ENCODE measurements around the gene RFFL.
"Not testable (repeated sequence)": the region's sequence is repeated elsewhere in the genome, so short reads cannot be mapped to it uniquely, and the experiment has no call there.

Gene RFFL, protein sequence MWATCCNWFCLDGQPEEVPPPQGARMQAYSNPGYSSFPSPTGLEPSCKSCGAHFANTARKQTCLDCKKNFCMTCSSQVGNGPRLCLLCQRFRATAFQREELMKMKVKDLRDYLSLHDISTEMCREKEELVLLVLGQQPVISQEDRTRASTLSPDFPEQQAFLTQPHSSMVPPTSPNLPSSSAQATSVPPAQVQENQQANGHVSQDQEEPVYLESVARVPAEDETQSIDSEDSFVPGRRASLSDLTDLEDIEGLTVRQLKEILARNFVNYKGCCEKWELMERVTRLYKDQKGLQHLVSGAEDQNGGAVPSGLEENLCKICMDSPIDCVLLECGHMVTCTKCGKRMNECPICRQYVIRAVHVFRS

DNA sequence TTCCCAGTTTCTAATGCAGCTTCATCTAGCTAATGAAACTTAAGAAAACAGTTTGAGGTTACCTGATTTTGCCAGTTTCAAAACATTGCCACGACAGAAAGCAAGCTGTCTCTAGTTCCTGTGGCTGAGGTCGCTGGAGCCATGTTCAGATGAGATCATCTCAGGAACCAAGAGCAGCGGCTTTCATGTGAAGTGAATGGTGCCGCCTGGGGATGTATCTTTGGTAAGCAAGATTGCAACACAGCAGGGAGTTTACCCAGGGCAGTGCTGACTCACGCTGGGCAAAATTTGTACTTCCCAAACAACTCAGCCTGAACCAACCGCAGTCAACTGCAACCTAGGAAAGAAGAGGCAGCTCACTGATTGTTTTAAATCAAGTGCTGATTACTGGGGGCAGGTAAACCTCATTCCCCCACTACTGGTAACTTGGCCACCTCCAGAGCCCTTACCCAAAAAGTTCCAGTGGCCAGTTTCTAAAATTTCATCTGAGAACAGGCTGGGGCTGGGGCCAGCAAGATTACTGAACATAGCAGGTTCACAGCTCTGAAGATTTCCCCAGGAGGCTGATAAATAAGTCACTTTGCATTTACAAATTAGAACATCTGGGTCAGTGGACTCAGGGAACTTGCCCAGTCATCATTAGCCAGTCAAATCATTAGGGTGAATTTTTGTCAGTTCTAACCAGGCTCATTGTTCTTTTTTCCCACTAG lies at the start of gene RFFL:
Gene RFFL, minus strand, starts transcription at position 194 of the 710 bp plus-strand sequence. CDS start 37,154 bp downstream, outside the sequence.
- peak; percentile 99 for DNase-seq

DNA sequence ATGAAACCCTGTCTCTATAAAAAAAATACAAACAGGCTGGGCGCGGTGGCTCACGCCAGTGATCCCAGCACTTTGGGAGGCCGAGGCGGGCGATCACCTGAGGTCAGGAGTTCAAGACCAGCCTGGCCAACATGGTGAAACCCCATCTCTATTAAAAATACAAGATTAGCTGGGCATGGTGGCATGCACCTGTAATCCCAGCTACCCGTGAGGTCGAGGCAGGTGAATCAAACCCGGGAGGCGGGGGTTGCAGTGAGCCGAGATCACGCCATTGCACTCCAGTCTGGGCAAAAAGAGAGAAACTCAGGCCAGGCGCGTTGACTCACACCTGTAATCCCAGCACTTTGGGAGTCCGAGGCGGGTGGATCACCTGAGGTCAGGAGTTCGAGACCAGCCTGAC lies 47.3 kb upstream of the RFFL start:
- not testable (repeated sequence) for DNase-seq

DNA sequence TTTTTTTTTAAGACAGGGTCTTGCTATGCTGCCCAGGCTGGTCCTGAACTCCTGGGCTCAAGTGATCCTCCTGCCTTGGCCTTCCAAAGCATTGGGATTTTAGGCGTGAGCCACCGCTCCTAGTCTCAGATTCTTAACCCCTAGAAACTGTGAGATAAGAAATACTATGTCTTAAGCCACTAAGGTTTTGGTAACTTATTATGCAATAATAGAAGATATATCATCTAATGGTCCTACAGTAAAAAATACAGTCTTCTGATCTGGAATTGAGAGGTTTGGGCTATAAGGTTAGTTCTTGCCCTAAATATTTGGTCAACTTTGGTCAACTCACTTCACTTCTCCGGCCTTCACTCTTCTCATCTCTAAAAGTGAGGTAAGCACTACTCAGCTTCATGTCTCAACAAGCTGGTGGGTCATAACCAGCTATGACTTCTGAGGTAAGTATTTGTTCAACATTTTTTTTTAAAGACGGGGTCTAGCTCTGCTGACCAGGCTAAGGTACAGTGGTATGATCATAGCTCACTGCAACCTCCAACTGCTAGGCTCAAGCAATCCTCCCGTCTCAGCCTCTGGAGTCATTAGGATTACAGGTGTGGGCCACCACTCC lies 41.4 kb upstream of the RFFL start:
- DNase-seq = no peak

DNA sequence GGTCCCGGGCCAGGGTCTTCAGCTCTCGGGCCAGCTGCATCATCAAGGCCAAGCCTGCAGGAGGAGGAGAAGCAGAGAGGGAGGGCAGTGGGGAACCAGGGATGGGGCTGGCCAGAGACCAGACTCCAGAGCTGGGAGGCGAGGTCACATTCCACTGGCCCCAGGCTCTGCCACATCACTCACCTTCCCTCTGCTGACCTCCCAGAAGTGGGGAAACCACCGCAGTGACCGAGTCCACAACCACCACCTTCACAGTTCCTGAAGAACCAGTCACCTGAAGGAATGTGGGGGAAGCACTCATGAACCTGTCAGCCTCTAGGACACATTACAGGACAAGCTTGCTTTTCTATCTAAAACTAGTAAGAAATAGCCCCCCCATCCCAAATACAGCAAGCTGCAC lies 39.8 kb upstream of the RFFL start:
- no peak for DNase-seq

DNA sequence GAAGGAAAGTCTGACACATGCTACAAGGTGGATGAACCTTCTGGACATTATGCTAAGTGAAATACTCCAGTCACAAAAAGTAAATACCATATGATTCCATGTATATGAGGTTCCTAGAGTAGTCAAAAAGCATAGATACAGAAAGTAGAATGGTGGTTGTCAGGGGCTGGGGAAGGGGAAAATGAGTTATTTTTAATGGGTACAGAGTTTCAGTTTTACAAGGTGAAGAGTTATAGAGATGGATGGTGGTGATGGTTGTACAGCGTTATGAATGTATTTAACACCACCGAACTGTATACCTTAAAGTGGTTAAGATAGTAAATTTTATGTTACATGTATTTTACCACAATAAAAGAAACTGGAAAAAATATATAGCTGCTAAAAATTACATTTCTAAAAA lies 38.2 kb upstream of the RFFL start:
- no peak for DNase-seq

DNA sequence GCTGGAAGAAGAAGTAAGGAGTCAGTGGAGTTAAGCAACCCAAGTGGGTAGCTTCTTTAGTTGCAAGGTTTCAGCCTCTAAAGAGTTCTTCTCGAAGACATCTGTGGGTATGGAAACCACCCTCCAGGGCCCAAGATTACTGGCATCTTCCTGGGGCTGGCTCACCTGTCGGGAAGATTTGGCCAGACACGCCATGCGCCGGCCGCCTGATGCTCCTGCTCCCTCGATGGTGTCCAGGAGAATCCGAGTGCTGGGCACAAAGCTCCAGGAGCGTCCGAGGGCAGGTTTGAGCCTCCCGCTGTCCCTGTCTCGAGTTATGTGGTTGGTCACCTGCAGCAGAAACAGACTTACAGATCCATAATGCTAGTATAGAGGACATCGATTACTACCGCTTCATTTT lies 37.5 kb upstream of the RFFL start:
- DNase-seq = no peak

DNA sequence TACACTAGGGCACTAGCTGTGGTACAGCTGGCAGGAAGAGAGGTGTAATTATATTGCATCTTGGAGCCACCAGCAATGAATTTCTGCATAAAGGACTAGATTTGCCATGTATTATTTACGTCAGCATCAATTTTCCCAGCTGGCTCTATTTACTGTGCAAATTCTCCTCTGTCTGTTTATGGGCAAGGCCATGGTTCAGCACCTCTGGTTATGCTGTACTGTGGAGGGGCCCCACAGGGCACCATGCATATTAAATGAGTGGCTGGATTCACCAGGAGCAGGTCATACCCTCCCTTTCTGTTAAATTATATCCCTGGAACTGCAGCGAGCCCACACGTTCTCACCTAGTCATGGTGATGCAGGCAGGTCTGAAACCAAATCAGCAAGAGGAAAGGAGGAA lies 36.4 kb upstream of the RFFL start:
- no peak for DNase-seq

DNA sequence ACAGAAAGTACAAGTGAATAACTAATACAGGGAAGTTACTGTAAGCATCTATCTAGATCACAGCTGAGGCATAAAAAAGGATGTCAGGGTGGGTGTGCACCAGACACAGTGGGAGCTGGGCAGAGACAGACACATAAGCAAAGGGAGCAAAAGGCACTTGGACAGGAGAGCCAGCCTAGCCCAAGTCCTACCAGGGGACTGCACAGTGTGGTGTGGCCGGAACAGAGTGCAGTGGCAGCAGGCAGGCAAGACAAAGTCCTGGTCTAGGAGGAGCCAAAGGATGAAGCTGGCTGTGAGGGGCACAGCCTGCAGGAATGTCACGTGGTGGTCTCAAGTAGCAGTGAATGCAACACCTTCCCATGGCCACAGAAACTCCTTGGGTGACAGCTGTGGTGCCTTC lies 34.3 kb upstream of the RFFL start:
- no peak for DNase-seq

DNA sequence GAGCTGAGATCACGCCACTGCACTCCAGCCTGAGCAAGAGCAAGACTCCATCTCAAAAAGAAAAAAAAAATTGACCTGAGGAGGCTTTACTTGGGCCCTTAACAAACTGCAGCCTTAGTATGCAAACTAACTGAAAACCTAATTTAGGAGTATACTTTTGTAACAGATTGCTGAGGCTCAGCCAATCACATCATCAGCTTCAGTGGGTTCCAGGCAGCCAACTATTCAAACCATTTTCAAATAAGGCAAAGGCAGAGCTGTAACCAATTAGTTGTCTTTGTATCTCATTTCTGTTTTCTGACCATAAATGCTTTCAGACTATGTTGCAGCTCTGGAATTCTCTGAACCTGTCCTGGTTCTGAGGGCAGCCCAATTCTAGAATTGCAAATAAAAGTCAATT lies 32.2 kb upstream of the RFFL start:
- DNase-seq = no peak

DNA sequence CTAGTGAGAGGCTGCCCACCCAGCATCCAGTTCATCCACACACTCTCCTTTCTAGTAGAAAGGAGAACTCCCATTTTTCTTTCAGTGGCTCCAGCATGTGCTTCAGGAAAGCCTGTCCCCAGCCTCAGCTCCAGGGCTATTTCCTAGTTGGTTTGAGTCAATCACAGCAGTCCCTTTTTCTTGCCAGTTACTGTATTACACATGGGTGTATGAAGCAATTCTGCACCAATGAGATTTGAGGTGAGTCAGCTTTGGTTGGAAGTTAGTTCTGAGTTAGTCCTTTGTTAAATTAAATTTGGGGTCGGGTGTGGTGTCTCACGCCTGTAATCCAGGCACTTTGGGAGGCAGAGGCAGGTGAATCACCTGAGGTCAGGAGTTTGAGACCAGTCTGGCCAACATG lies 31.4 kb upstream of the RFFL start:
- peak; percentile 33 for DNase-seq

DNA sequence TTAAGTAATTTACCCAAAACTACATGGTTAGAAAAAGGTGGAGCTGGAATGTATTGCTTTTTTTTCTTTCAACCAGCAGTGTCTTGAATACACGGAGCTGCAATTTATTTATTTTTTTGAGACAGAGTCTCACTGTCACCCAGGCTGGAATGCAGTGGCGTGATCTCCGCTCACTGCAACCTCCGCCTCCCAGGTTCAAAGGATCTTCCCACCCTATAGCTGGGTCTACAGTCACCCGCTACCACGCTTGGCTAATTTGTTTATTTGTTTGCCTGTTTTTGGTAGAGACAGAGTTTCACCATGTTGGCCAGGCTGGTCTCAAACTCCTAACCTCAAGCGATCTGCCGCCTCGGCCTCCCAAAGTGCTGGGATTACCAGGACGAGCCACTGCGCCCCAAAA lies 27.2 kb upstream of the RFFL start:
- not testable (repeated sequence) for DNase-seq

DNA sequence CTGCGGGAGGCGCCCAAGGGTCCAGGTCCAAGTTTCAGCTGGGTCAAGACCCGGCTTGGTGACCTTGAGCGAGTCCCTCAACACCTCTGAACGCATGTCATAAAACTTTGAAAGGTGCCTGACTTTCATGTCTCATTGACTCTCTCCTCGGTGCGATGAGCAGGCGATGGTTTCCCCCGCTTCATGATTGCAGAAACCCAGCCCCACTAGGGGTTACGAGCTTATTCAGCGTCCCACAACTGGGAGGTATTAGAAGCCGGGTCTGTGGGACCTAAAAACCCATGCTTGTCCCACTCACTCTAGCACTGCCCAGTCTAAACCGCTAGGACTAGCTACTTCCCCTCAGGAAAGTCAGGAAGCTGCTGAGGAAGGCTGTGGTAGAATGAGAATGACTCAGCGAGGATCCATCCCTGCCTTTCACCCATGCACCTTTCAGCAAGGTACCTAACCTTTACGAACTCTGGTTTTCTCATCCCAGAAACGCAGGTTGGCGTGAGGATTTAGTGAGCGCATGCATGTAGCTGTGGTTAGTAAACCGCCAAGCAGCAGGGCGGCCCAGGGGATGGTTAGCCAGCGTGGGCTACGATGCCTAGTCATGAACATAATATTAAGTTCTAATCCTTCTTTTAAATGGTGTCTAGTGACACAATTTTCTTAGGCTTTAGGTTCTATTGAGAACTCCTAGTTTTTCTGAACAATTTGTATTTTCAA lies 26.2 kb upstream of the RFFL start:
- peak; percentile 62 for DNase-seq

DNA sequence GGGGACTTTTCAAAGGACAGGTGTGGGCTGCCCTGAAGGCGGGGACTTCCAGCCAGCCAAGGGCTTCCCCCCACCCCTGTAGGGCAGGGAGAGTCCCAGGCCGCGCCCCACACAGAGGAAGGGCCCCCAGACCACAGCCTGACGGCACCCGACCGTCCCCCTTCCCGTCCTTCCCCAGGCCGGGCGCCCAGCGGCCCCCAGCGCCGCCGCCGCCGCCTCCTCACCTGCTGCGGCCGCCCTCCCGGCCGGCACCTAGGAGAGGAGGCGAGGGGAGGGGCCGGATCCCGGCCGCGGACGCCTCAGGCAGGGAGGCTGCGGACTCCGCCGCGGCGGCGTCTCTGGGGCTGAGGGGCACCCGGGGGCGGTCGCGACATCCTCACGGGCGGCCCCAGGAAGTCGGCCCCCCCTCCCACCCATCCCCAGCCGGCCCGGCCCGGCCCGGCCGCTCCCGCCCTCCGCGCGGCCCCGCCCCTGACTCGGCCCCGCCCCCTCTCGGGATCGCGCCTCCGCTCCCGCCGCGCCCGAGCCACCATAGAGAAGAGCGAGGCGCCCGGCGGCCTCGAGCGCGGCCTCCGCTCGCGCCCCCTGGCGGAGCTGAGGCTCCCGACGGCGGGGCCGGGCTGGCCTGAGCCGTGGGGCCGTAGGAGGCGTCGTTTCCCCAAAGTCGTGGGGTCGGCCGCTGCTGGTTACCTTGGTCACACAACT lies 25.5 kb upstream of the RFFL start:
- peak; percentile 91 for DNase-seq

DNA sequence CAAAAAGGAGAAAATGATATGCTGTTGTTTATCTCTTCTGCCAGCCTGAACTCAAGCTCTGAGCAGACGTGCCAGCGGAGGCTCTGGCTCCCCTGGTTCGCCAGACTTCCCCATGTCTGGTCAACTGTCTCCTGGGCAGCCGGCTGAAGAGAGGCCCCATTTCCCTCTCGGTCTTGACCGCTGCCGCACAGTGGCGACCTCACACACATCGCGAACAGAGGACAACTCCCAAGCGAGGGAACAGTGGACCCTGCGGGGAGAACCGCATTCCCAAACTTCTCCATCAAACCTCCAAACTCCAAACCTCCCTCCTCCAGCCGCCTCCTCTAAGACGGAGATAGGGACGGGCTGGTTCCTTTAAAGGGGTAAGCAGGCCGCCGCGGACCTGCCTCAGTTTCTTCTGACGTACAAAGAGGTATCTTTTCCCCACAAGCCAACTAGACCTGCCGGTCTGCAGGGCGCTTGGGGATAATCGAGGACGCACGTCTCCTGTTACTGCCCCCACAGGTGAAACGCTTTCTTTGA lies 24.9 kb upstream of the RFFL start:
- no peak for DNase-seq

DNA sequence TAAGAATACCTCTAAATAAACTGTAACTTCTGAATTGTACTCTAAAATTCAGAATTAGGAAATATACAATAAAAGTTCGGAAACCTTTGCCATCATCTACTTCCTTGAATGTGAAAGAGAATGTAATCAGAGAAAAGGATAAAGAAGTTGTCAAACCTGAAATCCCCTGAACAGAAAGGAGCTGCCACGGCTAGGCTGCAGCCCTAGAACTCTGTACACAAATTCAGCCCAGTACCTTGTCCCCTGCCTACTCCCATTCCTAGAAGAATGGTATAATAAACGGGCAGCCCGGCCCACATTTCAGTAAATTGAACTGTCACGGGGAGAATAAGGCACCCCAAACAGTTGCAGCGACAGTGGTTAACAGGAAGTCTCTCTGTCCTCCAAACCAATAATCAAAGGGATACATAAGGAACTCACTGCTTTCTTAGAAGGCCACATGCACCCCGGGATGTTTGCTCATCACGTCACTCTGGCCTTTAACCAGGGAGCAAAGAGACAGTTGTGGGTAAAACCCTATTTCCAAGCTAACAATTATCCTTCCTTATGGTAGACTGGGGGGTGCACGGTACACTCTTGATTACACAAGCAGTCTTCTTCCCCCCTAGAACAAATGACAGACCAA lies 24.3 kb upstream of the RFFL start:
- peak; percentile 66 for DNase-seq

DNA sequence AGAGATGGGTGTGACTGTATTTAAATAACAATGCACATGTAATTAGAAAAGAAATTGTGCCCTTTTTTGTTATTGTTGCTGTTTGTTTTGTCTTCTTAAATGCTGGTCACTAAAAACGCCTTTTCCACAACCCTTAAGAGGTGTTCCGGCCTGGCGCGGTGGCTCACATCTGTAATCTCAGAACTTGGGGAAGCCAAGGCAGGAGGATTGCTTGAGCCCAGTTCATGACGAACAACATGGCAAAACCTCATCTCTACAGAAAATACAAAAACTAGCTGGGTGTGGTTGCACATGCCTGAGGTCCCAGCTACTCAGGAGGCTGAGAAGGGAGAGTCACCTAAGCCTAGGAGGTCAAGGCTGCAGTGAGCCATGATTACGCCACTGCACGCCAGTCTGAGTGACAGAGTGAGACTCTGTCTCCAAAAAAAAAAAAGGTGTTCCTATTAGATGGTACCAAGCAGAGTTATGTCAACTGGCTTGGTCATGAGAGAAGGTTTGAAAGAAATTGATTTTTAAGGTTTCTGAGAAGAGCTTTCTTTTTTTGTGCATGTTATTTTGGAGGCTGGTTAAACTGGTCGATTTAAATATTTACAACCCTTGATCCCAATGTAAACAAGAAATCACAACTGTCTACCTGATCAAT lies 23.5 kb upstream of the RFFL start:
- peak; percentile 46 for DNase-seq

DNA sequence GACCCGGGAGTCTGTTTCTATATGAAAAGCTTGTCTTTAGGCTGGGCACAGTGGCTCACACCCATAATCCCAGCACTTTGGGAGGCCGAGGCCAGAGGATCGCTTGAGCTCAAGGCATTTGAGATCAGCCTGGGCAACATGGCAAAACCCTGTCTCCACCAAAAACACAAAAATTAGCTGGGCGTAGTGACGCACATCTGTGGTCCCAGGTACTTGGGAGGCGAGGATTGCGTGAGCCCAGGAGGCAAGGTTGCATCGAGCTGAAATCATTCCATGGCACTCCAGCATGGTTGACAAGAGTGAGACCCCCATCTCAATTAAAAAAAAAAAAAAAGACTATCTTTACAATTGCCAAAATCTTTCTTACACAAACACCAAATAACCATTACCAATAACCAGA lies 22.7 kb upstream of the RFFL start:
- DNase-seq = no peak

DNA sequence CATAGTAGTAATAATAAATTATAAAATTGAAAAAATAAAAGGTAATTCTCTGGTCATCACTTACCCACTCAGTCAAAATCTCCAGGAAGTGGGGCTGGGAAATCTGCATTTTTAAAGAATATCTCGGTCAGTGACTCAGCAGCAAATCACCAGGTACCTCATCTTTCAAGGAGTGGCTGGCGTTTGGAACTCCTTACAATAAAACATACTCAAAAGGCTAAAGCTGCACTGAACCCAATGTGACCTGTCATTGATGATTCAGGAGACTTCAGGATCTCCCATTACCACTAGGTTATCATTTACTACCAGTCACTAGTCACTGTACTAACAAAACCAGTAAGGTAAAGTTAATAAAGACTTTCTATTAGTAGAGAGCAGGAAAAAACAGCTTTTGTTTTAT lies 21.5 kb upstream of the RFFL start:
- peak; percentile 46 for DNase-seq

DNA sequence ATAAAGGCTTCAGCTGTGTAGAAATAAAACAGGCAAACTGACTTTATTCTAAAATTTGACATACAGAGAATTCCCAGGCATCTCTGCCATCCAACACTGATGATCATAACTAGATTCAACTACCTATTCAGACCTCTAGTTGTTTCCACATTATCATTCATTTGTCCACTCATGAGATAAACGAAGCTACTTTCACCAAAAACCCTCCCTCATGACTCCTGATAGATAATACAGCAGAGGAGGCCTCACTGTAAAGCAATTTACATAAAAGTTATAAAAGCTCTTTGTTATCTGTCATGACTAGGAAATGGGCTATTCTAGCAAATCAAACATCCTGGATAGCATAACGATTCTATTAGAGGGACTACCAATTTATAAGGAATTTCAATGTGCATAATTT lies 19.6 kb upstream of the RFFL start:
- no peak for DNase-seq

DNA sequence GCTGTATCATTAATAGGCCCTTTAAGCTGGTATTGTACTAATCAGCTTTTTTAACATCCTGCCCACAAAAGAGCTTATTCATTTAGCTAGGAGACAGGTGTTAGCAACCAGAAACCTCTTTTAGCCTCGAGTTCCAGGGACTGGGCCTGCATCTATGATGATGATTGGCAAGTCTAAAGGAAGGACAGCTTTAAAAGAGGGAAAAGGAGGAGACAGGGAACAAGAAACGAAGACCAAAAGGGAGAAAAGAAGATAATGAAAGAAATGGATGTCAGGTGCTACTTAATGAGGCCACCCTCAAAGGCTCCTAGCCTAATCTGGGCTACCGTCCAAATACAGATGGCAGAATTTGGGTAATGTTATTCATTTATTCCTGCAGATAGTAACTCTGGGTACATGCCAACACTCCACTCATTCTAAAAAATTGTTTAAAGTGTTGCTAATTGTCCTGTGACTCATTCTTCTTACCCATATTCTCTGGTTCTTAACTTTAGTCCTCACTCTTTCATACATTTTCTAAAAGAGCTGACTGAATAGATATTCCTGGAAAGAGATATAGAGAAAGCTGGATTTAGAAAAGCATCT lies 18.7 kb upstream of the RFFL start:
- peak; percentile 72 for DNase-seq

DNA sequence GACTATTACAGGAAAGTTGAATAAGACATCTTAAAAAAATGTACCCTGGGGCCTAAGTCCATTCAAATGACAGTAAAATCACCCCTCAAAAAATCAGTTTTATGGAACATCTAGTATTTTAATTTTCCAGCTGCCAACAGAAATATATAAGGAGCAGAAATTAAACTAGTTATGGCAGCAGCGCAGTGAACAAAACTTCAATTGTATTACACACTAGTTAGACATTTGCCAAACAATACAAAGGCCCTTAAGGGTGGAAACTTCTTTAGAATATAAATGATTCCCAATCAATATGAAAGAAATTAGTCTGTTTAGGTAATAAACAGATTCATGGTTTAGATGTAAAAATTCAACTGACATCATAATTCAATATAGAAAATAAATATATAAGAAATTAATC lies 18.1 kb upstream of the RFFL start:
- DNase-seq = no peak

All from activated CD4-positive, alpha-beta T cell treated with anti-CD3 and anti-CD28 coated beads, Interleukin-2, amount 50 U/mL, for 16 hours (primary cell).